ENCODE data around the gene SLC7A7.
A peak's percentile ranks its signal among the peaks of the same experiment; 100 is the strongest.
"Not testable (repeated sequence)": the region's sequence is repeated elsewhere in the genome, so short reads cannot be mapped to it uniquely, and the experiment has no call there.

Gene SLC7A7

GRCh38 chr14:22747769-22748168, 67.5 kb downstream of the SLC7A7 start:
- no peak for DNase-seq

DNA sequence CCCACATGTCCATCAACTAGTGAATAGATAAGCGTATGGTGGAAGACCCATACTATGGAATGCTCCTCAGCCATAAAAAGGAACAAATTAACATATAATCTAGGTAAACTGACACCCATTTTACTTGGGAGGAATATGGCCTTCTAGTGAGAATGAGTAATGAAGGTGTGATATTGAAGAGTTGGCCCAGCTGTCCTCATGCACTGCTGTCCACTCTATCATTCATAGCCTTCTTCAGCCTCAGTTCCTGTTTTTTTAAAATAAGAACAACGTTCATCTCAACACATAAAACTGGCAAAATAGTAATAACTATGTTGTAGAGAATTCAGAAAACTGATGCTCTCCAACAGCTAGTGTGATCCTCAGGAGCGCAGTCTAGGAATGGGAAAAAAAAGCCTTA, 75.2 kb downstream of the SLC7A7 start:
- DNase-seq, result no peak

DNA sequence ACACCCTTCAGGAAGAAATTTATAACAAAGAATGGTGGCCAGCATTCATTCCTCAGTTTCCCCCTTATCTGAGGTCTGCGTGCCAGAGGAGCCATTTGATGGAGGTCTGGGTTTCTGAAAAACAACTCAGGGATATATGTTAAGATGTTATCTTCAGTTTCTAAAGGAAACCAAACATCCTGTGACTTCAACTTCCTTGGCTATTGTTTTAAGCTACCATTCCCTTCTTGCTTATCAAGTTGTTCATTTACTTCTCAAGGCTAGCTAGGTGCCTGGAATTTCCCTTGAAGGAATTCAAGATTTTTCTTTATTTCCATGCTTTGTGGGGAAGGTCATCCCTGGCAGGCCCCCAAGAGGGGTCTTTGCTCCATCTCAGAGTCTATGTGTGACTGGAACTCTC, 75.8 kb downstream of the SLC7A7 start:
- no peak for DNase-seq

- DNase-seq, result peak in 1 of 5 donors; percentile 90
These were observed 78.2 kb downstream of the SLC7A7 start for GRCh38 chr14:22737052-22737451.

GRCh38 chr14:22736384-22736783, 78.9 kb downstream of the SLC7A7 start:
- DNase-seq, result not testable (repeated sequence)

DNA sequence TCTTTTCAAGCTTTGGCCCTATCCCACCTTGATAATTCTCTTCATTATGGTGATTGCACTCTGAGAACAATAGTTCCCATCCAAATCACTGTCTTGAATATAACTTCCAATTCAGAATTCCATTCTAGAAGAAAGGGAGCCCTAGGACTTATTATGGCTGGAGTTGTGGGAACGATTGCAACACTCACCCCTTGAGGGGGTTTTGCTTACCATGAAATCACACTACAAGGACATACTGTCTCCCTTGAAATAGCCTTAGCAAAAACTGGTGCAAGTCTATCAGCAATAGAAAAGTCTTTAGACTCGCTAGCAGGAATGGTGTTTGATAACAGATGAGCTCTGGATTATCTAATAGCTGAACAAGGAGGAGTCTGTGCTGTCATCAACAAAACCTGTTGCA, 80.1 kb downstream of the SLC7A7 start:
- DNase-seq, result no peak

- no peak for DNase-seq
These were observed 81.4 kb downstream of the SLC7A7 start for GRCh38 chr14:22733829-22734228.

DNA sequence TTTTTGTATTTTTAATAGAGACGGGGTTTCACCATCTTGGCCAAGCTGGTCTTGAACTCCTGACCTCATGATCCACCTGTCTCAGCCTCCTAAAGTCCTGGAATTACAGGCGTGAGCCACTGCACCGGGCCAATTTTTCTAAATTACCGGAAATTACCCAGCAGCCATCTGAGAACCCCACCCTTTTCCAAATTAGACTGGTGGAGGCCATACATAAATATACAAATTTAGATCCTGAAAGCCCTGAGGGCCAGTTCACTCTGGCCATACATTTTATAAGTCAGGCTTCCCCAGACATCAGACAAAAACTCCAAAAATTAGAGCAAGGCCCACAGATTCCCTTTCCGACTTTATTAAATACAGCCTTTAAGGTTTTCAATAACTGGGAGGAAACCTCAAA, 83.2 kb downstream of the SLC7A7 start:
- DNase-seq, result not testable (repeated sequence)

DNA sequence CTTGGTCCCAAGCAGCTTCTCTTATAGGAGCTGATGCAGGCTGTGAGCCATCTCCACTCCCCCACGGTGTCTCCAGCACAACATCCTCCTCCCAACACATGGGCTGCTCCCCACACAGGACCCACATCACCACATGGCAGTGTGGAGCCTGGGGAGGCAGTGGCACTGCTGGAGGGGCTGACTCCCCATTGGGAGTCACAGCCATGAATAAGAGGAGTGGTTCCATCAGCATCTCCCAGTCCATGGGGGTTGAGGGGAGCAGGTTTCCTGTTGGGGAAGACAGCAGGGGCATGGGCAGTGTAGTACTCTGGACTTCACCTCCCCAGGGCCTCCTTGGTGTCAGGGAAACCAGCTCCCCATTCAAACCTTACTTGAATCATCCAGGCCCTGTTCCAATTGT, 89.2 kb downstream of the SLC7A7 start:
- DNase-seq, result no peak

DNA sequence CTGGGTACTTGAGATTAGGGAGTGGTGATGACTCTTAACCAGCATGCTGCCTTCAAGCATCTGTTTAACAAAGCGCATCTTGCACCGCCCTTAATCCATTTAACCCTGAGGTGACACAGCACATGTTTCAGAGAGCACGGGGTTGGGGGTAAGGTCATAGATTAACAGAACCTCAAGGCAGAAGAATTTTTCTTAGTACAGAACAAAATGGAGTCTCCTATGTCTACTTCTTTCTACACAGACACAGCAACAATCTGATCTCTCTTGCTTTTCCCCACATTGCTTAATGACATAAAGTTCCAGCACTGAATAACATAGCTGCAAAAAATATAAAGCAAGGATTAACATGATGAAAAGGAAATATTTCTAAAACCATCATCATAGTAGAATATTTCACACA, 89.9 kb downstream of the SLC7A7 start:
- DNase-seq, result not testable (repeated sequence)

GRCh38 chr14:22724847-22725246, 90.4 kb downstream of the SLC7A7 start:
- DNase-seq, result not testable (repeated sequence)

DNA sequence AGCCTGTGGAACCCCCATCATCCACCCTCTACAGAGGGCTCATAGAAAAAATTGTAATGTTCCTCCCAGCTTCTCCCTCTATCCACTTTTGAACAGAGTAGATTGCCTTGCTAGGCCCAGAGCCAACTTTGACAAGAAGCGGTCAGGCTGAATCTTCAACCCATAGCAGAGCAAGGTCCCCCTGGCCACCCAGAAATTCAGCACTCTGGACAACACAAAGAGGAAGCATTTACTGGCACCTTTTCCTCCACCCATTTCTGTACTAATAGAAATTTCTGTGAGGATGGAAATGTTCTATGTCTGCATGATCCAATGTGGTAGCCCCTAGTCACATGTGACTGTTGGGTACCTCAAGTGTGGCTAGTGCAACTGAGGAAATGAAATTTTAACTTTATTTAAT, 91.4 kb downstream of the SLC7A7 start:
- no peak for DNase-seq
